GM21367 (cell line): Measurements from ENCODE around the gene CHST1.

Experiments used
- ATAC-seq: cut with Tn5 transposase; IDR thresholded peaks from one replicate; pipeline ENCODE4 v1.9.1; 2021; ENCODE audit not compliant: unreplicated experiment

The CHST1 gene

GRCh38 chr11:45674481-45675190, 9.2 kb upstream of the CHST1 start:
- ATAC-seq: no peak

- ATAC-seq: no peak
Observed at GRCh38 chr11:45673441-45673840, 8.0 kb upstream of the CHST1 start.

- no peak for ATAC-seq
Observed at GRCh38 chr11:45672593-45672992, 7.2 kb upstream of the CHST1 start.

GRCh38 chr11:45671246-45672171, 6.1 kb upstream of the CHST1 start:
- ATAC-seq: no peak

- ATAC-seq: no peak
Observed at GRCh38 chr11:45670386-45671135, 5.1 kb upstream of the CHST1 start.

GRCh38 chr11:45669956-45670355, 4.5 kb upstream of the CHST1 start:
- no peak for ATAC-seq

- ATAC-seq: no peak
Observed at GRCh38 chr11:45669146-45669545, 3.7 kb upstream of the CHST1 start.

- no peak for ATAC-seq
Observed at GRCh38 chr11:45667929-45668680, 2.7 kb upstream of the CHST1 start.

GRCh38 chr11:45666648-45667642, 1.5 kb upstream of the CHST1 start:
- no peak for ATAC-seq

GRCh38 chr11:45665933-45666647, 668 bp upstream of the CHST1 start:
- ATAC-seq: no peak

- ATAC-seq: no peak
Observed at GRCh38 chr11:45664376-45665205, 831 bp downstream of the CHST1 start.

GRCh38 chr11:45663486-45664375, 1.7 kb downstream of the CHST1 start:
- ATAC-seq: no peak

GRCh38 chr11:45662665-45663485, 2.5 kb downstream of the CHST1 start:
- ATAC-seq: no peak

- ATAC-seq: no peak
Observed at GRCh38 chr11:45662096-45662664, 3.2 kb downstream of the CHST1 start.

- ATAC-seq: no peak
Observed at GRCh38 chr11:45661439-45662055, 3.9 kb downstream of the CHST1 start.
